Activated CD4-positive, alpha-beta memory T cell treated with anti-CD3 and anti-CD28 coated beads, Interleukin-2, amount 10 ng/mL, durations not matched to agents 7 days and 5 days (primary cell): ENCODE results near the gene C20orf141. TPM values are rescaled to one million over a fixed set of nuclear protein-coding genes. Genes with fewer than 3 reads are reported as not detected.

Experiments
- CTCF ChIA-PET: fragments of 350-600 bp; sonication (Branson Sonifier 250); formaldehyde crosslinking; loops from one replicate; lab custom pipeline; 2021; ENCODE audit warnings: antibody characterized with exemption, inconsistent platforms; lab: Charles Lee
- POLR2A ChIA-PET: fragments of 350-600 bp; sonication (Branson Sonifier 250); formaldehyde crosslinking; loops from one replicate; lab custom pipeline; 2021; ENCODE audit warnings: antibody characterized with exemption; lab: Charles Lee
- DNase-seq: peaks from one replicate; pipeline ENCODE4 v3.0.0-alpha.2; 2020
- H3K27ac Mint-ChIP-seq: one replicate; pipeline ENCODE4 v1.8.0; 2021; ENCODE audit warnings: mild to moderate bottlenecking, mixed read lengths
- H3K27me3 Mint-ChIP-seq: one replicate; pipeline ENCODE4 v1.8.0; 2021; ENCODE audit warnings: mixed read lengths
- H3K36me3 Mint-ChIP-seq: one replicate; pipeline ENCODE4 v1.8.0; 2021; ENCODE audit warnings: low read depth, mixed read lengths
- H3K4me1 Mint-ChIP-seq: one replicate; pipeline ENCODE4 v1.8.0; 2021; ENCODE audit warnings: mixed read lengths
- H3K4me3 Mint-ChIP-seq: one replicate; pipeline ENCODE4 v1.8.0; 2021; ENCODE audit warnings: mild to moderate bottlenecking, mixed read lengths
- H3K9me3 Mint-ChIP-seq: one replicate; pipeline ENCODE4 v1.8.0; 2021; ENCODE audit warnings: mixed read lengths
- total RNA-seq, 2 experiments: library from RNA; stranded (reverse); gene quantifications; one replicate each; pipeline ENCODE4 v1.2.3, GENCODE V29; 2021

Gene C20orf141
- total RNA-seq, 2 experiments from 2014 or later: not detected

- Mint-ChIP-seq H3K4me1 (peaks cover 11% of the 10 kb centered on the region), H3K27ac (no peak overlapping the region), H3K36me3 (peaks cover 2% of the 10 kb centered on the region), H3K27me3 (peaks cover 49% of the 10 kb centered on the region), H3K9me3 (no peaks in the 10 kb centered on the region), H3K4me3 (no peak overlapping the region)
- no peak for DNase-seq
- ChIA-PET CTCF (no interaction called here), POLR2A (no interaction called here)
Measured at GRCh38 chr20:2794866-2795447, 19.8 kb upstream of the C20orf141 start.

GRCh38 chr20:2795451-2795850 lies 19.3 kb upstream of the C20orf141 start:
- POLR2A ChIA-PET: no interaction called here
- CTCF ChIA-PET: no interaction called here
- H3K27me3 Mint-ChIP-seq: peaks cover 49% of the 10 kb centered on the region
- H3K4me1 Mint-ChIP-seq: peaks cover 13% of the 10 kb centered on the region
- H3K9me3 Mint-ChIP-seq: no peaks in the 10 kb centered on the region
- H3K4me3 Mint-ChIP-seq: no peak overlapping the region
- no peak overlapping the region for H3K27ac Mint-ChIP-seq
- peaks cover 4% of the 10 kb centered on the region for H3K36me3 Mint-ChIP-seq
- DNase-seq: no peak

- Mint-ChIP-seq H3K4me1 (peaks cover 18% of the 10 kb centered on the region), H3K36me3 (peaks cover 4% of the 10 kb centered on the region)
- CTCF ChIA-PET: no interaction called here
Measured at GRCh38 chr20:2796011-2796660, 18.7 kb upstream of the C20orf141 start.

GRCh38 chr20:2797136-2797983 lies 17.4 kb upstream of the C20orf141 start:
- DNase-seq: no peak
- peaks cover 4% of the 10 kb centered on the region for H3K36me3 Mint-ChIP-seq
- no peak overlapping the region for H3K4me3 Mint-ChIP-seq
- peaks cover 47% of the 10 kb centered on the region for H3K27me3 Mint-ChIP-seq
- H3K9me3 Mint-ChIP-seq: no peaks in the 10 kb centered on the region
- ChIA-PET CTCF (no interaction called here), POLR2A (no interaction called here)
- peaks cover 22% of the 10 kb centered on the region for H3K4me1 Mint-ChIP-seq
- no peak overlapping the region for H3K27ac Mint-ChIP-seq

More at GRCh38 chr20:2796011-2796660, 18.7 kb upstream of the C20orf141 start:
- no peaks in the 10 kb centered on the region for H3K9me3 Mint-ChIP-seq
- no peak overlapping the region for H3K27ac Mint-ChIP-seq
- POLR2A ChIA-PET: no interaction called here
- no peak overlapping the region for H3K4me3 Mint-ChIP-seq
- no peak for DNase-seq
- peaks cover 51% of the 10 kb centered on the region for H3K27me3 Mint-ChIP-seq

- peaks cover 4% of the 10 kb centered on the region for H3K36me3 Mint-ChIP-seq
- H3K27ac Mint-ChIP-seq: no peak overlapping the region
- POLR2A ChIA-PET: no interaction called here
- DNase-seq: no peak
- peaks cover 22% of the 10 kb centered on the region for H3K4me1 Mint-ChIP-seq
- H3K4me3 Mint-ChIP-seq: no peak overlapping the region
- peaks cover 49% of the 10 kb centered on the region for H3K27me3 Mint-ChIP-seq
- CTCF ChIA-PET: no interaction called here
- no peaks in the 10 kb centered on the region for H3K9me3 Mint-ChIP-seq
Measured at GRCh38 chr20:2798095-2798805, 16.5 kb upstream of the C20orf141 start.

GRCh38 chr20:2798814-2799213 lies 16.0 kb upstream of the C20orf141 start:
- H3K4me3 Mint-ChIP-seq: no peak overlapping the region
- no peak overlapping the region for H3K27ac Mint-ChIP-seq
- H3K9me3 Mint-ChIP-seq: no peaks in the 10 kb centered on the region
- ChIA-PET CTCF (no interaction called here), POLR2A (no interaction called here)
- H3K36me3 Mint-ChIP-seq: peaks cover 4% of the 10 kb centered on the region
- peaks cover 50% of the 10 kb centered on the region for H3K27me3 Mint-ChIP-seq
- no peak for DNase-seq
- peaks cover 22% of the 10 kb centered on the region for H3K4me1 Mint-ChIP-seq

- peaks cover 4% of the 10 kb centered on the region for H3K36me3 Mint-ChIP-seq
- no peaks in the 10 kb centered on the region for H3K9me3 Mint-ChIP-seq
- no peak overlapping the region for H3K27ac Mint-ChIP-seq
- no peak overlapping the region for H3K4me3 Mint-ChIP-seq
- no peak for DNase-seq
- peaks cover 55% of the 10 kb centered on the region for H3K27me3 Mint-ChIP-seq
- peaks cover 22% of the 10 kb centered on the region for H3K4me1 Mint-ChIP-seq
- CTCF ChIA-PET: no interaction called here
- POLR2A ChIA-PET: no interaction called here
Measured at GRCh38 chr20:2799271-2799670, 15.5 kb upstream of the C20orf141 start.

- Mint-ChIP-seq H3K4me1 (peaks cover 22% of the 10 kb centered on the region), H3K27ac (peak overlapping the region; percentile 29), H3K9me3 (no peaks in the 10 kb centered on the region), H3K4me3 (peak overlapping the region; percentile 65), H3K27me3 (peaks cover 58% of the 10 kb centered on the region), H3K36me3 (peaks cover 4% of the 10 kb centered on the region)
- ChIA-PET CTCF (no interaction called here), POLR2A (no interaction called here)
- DNase-seq: no peak
Measured at GRCh38 chr20:2799688-2800520, 14.9 kb upstream of the C20orf141 start.

GRCh38 chr20:2800521-2801285 lies 14.1 kb upstream of the C20orf141 start, which contains the start of gene CPXM1:
CPXM1 (minus strand) TSS chr20:2800627; CDS start chr20:2800572, 55 bp downstream.
- CTCF ChIA-PET: no interaction called here
- peak within 1 kb of the TSS; percentile 29 for H3K27ac Mint-ChIP-seq

GRCh38 chr20:2801286-2801728 lies 13.5 kb upstream of the C20orf141 start:
- Mint-ChIP-seq H3K27ac (no peak overlapping the region), H3K27me3 (peaks cover 69% of the 10 kb centered on the region), H3K36me3 (peaks cover 4% of the 10 kb centered on the region), H3K9me3 (no peaks in the 10 kb centered on the region), H3K4me3 (peak overlapping the region; percentile 59), H3K4me1 (peaks cover 22% of the 10 kb centered on the region)
- DNase-seq: no peak
- ChIA-PET POLR2A (interaction anchor here (0.7 kb wide), 1 partner anchor 21 kb away, joined by 3 read pairs; no protein-coding TSS in a partner anchor), CTCF (no interaction called here)

More at GRCh38 chr20:2800521-2801285, 14.1 kb upstream of the C20orf141 start, which contains the start of gene CPXM1:
- no peak for DNase-seq
- peaks cover 22% of the 10 kb centered on the region for H3K4me1 Mint-ChIP-seq
- H3K4me3 Mint-ChIP-seq: peak within 1 kb of the TSS; percentile 65
- peaks cover 4% of the 10 kb centered on the region for H3K36me3 Mint-ChIP-seq
- no peaks in the 10 kb centered on the region for H3K9me3 Mint-ChIP-seq
- peaks cover 63% of the 10 kb centered on the region for H3K27me3 Mint-ChIP-seq
- POLR2A ChIA-PET: interaction anchor here (0.7 kb wide), 1 partner anchor 21 kb away, joined by 3 read pairs; no protein-coding TSS in a partner anchor

- peaks cover 17% of the 10 kb centered on the region for H3K4me1 Mint-ChIP-seq
- ChIA-PET POLR2A (no interaction called here), CTCF (no interaction called here)
- H3K4me3 Mint-ChIP-seq: no peak overlapping the region
- no peaks in the 10 kb centered on the region for H3K9me3 Mint-ChIP-seq
- peaks cover 72% of the 10 kb centered on the region for H3K27me3 Mint-ChIP-seq
- DNase-seq: peak; percentile 4
- H3K27ac Mint-ChIP-seq: no peak overlapping the region
- peaks cover 4% of the 10 kb centered on the region for H3K36me3 Mint-ChIP-seq
Measured at GRCh38 chr20:2804041-2804828, 10.6 kb upstream of the C20orf141 start.
